ENCODE data around the gene ZNF776. TPM values are rescaled to one million over a fixed set of nuclear protein-coding genes. Genes with fewer than 3 reads are reported as not detected.

ZNF776 gene
- total RNA-seq, 1 experiment from 2014 or later = 9.9 TPM

GRCh38 chr19:57748029-57748428, 1.4 kb downstream of the ZNF776 start:
- Mint-ChIP-seq H3K36me3 (ENCODE audit: insufficient read depth, unreplicated experiment) (peaks cover 52% of the 10 kb centered on the region), H3K4me3 (ENCODE audit: unreplicated experiment) (peak overlapping the region; percentile 99), H3K27ac (ENCODE audit: low read depth, unreplicated experiment) (no peak overlapping the region), H3K9me3 (ENCODE audit: unreplicated experiment) (peaks cover 31% of the 10 kb centered on the region), H3K4me1 (ENCODE audit: insufficient read depth, unreplicated experiment) (peaks cover 11% of the 10 kb centered on the region), H3K27me3 (ENCODE audit: insufficient read depth, unreplicated experiment) (no peaks in the 10 kb centered on the region)
- POLR2A ChIA-PET = interaction anchor here (0.9 to 2.7 kb wide), 4 partner anchors 20 to 73 kb away, joined by 3 to 18 read pairs (median 8); partner anchors contain the start of genes ZNF552 and ZNF586
- no TSS peak for BruUV-seq (replicated peaks)
- intact Hi-C loops (cut with micrococcal nuclease) = no loop called here
- no peak for DNase-seq (ENCODE audit: unreplicated experiment)
- TF ChIP-seq, protein P1, sequence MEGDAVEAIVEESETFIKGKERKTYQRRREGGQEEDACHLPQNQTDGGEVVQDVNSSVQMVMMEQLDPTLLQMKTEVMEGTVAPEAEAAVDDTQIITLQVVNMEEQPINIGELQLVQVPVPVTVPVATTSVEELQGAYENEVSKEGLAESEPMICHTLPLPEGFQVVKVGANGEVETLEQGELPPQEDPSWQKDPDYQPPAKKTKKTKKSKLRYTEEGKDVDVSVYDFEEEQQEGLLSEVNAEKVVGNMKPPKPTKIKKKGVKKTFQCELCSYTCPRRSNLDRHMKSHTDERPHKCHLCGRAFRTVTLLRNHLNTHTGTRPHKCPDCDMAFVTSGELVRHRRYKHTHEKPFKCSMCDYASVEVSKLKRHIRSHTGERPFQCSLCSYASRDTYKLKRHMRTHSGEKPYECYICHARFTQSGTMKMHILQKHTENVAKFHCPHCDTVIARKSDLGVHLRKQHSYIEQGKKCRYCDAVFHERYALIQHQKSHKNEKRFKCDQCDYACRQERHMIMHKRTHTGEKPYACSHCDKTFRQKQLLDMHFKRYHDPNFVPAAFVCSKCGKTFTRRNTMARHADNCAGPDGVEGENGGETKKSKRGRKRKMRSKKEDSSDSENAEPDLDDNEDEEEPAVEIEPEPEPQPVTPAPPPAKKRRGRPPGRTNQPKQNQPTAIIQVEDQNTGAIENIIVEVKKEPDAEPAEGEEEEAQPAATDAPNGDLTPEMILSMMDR (IDR thresholded peaks at IDR 0.05; ENCODE audit: unreplicated experiment) = no peak
- CTCF ChIA-PET = interaction anchor here (0.9 kb wide), 1 partner anchor 81 kb away, joined by 3 read pairs; no protein-coding TSS in a partner anchor

GRCh38 chr19:57754091-57754673, 7.6 kb downstream of the ZNF776 start:
- no TSS peak for BruUV-seq (replicated peaks)
- no peaks in the 10 kb centered on the region for H3K27me3 Mint-ChIP-seq (ENCODE audit: insufficient read depth, unreplicated experiment)
- H3K4me3 Mint-ChIP-seq (ENCODE audit: unreplicated experiment) = no peak overlapping the region
- POLR2A ChIA-PET = no interaction called here
- intact Hi-C loops (cut with micrococcal nuclease) = no loop called here
- no peak for DNase-seq (ENCODE audit: unreplicated experiment)
- TF ChIP-seq, protein P1 (IDR thresholded peaks at IDR 0.05; ENCODE audit: unreplicated experiment) = no peak
- H3K9me3 Mint-ChIP-seq (ENCODE audit: unreplicated experiment) = peaks cover 24% of the 10 kb centered on the region
- no peaks in the 10 kb centered on the region for H3K4me1 Mint-ChIP-seq (ENCODE audit: insufficient read depth, unreplicated experiment)
- CTCF ChIA-PET = no interaction called here
- H3K36me3 Mint-ChIP-seq (ENCODE audit: insufficient read depth, unreplicated experiment) = peaks cover 72% of the 10 kb centered on the region
- no peak overlapping the region for H3K27ac Mint-ChIP-seq (ENCODE audit: low read depth, unreplicated experiment)

DNA sequence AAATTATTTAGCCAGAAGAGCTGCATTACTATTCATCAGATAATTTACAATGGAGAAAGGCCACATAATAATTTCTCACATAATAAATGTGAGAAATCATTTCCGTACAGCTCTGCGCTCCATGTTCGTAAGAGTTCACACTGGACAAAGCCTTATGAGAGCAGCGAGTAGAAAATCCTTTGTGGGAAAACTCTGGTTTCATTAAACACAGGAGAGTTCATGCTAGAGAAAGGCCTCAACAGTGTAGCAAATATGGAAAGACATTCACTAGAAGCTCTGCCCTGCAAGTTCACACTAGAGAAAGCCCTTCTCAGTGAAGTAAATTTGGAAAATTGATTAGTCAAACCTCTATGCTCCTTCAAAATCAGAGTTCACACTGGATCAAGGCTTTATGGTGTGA, 8.4 kb downstream of the ZNF776 start:
- no peak overlapping the region for H3K27ac Mint-ChIP-seq (ENCODE audit: low read depth, unreplicated experiment)
- no peak overlapping the region for H3K4me3 Mint-ChIP-seq (ENCODE audit: unreplicated experiment)
- H3K9me3 Mint-ChIP-seq (ENCODE audit: unreplicated experiment) = peaks cover 18% of the 10 kb centered on the region
- DNase-seq (ENCODE audit: unreplicated experiment) = no peak
- peaks cover 66% of the 10 kb centered on the region for H3K36me3 Mint-ChIP-seq (ENCODE audit: insufficient read depth, unreplicated experiment)
- no TSS peak for BruUV-seq (replicated peaks)
- TF ChIP-seq, protein P1 (IDR thresholded peaks at IDR 0.05; ENCODE audit: unreplicated experiment) = no peak
- no peaks in the 10 kb centered on the region for H3K4me1 Mint-ChIP-seq (ENCODE audit: insufficient read depth, unreplicated experiment)
- POLR2A ChIA-PET = interaction anchor here (1.0 to 2.0 kb wide), 2 partner anchors 8 to 73 kb away, joined by 5 to 10 read pairs; partner anchors contain the start of genes ZNF551 and ZNF776
- CTCF ChIA-PET = interaction anchor here (1.3 kb wide), 1 partner anchor 10 kb away, joined by 4 read pairs; no protein-coding TSS in a partner anchor
- no peaks in the 10 kb centered on the region for H3K27me3 Mint-ChIP-seq (ENCODE audit: insufficient read depth, unreplicated experiment)
- intact Hi-C loops (cut with micrococcal nuclease) = no loop called here

GRCh38 chr19:57757941-57758340, 11.3 kb downstream of the ZNF776 start:
- ChIA-PET CTCF (no interaction called here), POLR2A (no interaction called here)
- no peak for DNase-seq (ENCODE audit: unreplicated experiment)
- Mint-ChIP-seq H3K4me3 (ENCODE audit: unreplicated experiment) (no peak overlapping the region), H3K27ac (ENCODE audit: low read depth, unreplicated experiment) (no peak overlapping the region), H3K36me3 (ENCODE audit: insufficient read depth, unreplicated experiment) (peaks cover 47% of the 10 kb centered on the region), H3K27me3 (ENCODE audit: insufficient read depth, unreplicated experiment) (no peaks in the 10 kb centered on the region), H3K9me3 (ENCODE audit: unreplicated experiment) (peaks cover 7% of the 10 kb centered on the region), H3K4me1 (ENCODE audit: insufficient read depth, unreplicated experiment) (no peaks in the 10 kb centered on the region)
- intact Hi-C loops (cut with micrococcal nuclease) = no loop called here
- TF ChIP-seq, protein P1 (IDR thresholded peaks at IDR 0.05; ENCODE audit: unreplicated experiment) = no peak
- no TSS peak for BruUV-seq (replicated peaks)

Data from MCF 10A (cell line).